Measurements from ENCODE around the gene PODXL2.
"Not testable (repeated sequence)": the region's sequence is repeated elsewhere in the genome, so short reads cannot be mapped to it uniquely, and the experiment has no call there.

The PODXL2 gene

GRCh38 chr3:127689266-127689860, 60.4 kb downstream of the PODXL2 start:
- no peak for DNase-seq (ENCODE audit: low spot score)

- peak; percentile 57 for DNase-seq (ENCODE audit: low spot score)
Measured at GRCh38 chr3:127690106-127690505, 61.1 kb downstream of the PODXL2 start.

- peak; percentile 80 for DNase-seq (ENCODE audit: low spot score)
Measured at GRCh38 chr3:127690823-127691452, 62.0 kb downstream of the PODXL2 start.

- DNase-seq (ENCODE audit: low spot score): peak; percentile 36
Measured at GRCh38 chr3:127691489-127691888, 62.5 kb downstream of the PODXL2 start.

- DNase-seq (ENCODE audit: low spot score): no peak
Measured at GRCh38 chr3:127691974-127692373, 63.0 kb downstream of the PODXL2 start.

- DNase-seq (ENCODE audit: low spot score): no peak
Measured at GRCh38 chr3:127692501-127693335, 63.7 kb downstream of the PODXL2 start.

GRCh38 chr3:127693336-127693843, 64.4 kb downstream of the PODXL2 start:
- no peak for DNase-seq (ENCODE audit: low spot score)

- DNase-seq (ENCODE audit: low spot score): peak; percentile 72
Measured at GRCh38 chr3:127694467-127695215, 65.7 kb downstream of the PODXL2 start.

GRCh38 chr3:127697551-127698240, 68.7 kb downstream of the PODXL2 start:
- DNase-seq (ENCODE audit: low spot score): peak; percentile 47

- DNase-seq (ENCODE audit: low spot score): no peak
Measured at GRCh38 chr3:127698286-127698685, 69.3 kb downstream of the PODXL2 start.

- no peak for DNase-seq (ENCODE audit: low spot score)
Measured at GRCh38 chr3:127698691-127699415, 69.9 kb downstream of the PODXL2 start.

GRCh38 chr3:127699416-127700300, 70.7 kb downstream of the PODXL2 start:
- DNase-seq (ENCODE audit: low spot score): no peak

- no peak for DNase-seq (ENCODE audit: low spot score)
Measured at GRCh38 chr3:127700406-127700805, 71.4 kb downstream of the PODXL2 start.

- DNase-seq (ENCODE audit: low spot score): no peak
Measured at GRCh38 chr3:127701280-127701911, 72.4 kb downstream of the PODXL2 start.

- DNase-seq (ENCODE audit: low spot score): no peak
Measured at GRCh38 chr3:127702151-127702578, 73.2 kb downstream of the PODXL2 start.

- DNase-seq (ENCODE audit: low spot score): not testable (repeated sequence)
Measured at GRCh38 chr3:127704840-127705239, 75.9 kb downstream of the PODXL2 start.

- DNase-seq (ENCODE audit: low spot score): no peak
Measured at GRCh38 chr3:127706312-127706711, 77.3 kb downstream of the PODXL2 start.

- no peak for DNase-seq (ENCODE audit: low spot score)
Measured at GRCh38 chr3:127706785-127707351, 77.9 kb downstream of the PODXL2 start.

GRCh38 chr3:127707851-127708411, 78.9 kb downstream of the PODXL2 start:
- DNase-seq (ENCODE audit: low spot score): no peak
